ENCODE results near the gene ORAI3.

Gene ORAI3

DNA sequence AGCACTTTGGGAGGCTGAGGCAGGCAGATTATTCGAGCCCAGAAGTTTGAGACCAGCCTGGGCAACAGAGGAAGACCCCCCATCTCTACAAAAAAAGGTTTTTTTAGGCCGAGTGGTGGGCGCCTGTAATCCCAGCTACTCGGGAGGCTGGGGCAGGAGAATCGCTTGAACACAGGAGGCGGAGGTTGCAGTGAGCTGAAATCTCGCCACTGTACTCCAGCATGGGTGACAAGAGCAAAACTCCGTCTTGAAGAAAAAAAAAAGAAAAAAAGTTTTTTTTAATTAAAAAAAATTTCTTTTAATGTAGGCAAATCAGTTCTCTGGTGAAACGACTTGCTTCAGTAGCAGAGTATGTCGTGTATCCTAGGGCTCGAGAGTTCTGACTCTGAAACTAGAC lies 47.1 kb downstream of the ORAI3 start:
- Histone ChIP-seq H3K27ac (ENCODE audit: low read depth, low read length, severe bottlenecking) (no peak overlapping the region), H3K4me3 (ENCODE audit: extremely low read depth, insufficient read depth, low read length, poor library complexity, severe bottlenecking) (no peak overlapping the region), H3K4me1 (ENCODE audit: control insufficient read depth, insufficient read depth, low read length, poor library complexity, severe bottlenecking) (peaks cover 25% of the 10 kb centered on the region), H3K9me3 (ENCODE audit: control insufficient read depth, low read length) (no peaks in the 10 kb centered on the region), H3K36me3 (ENCODE audit: control insufficient read depth, insufficient read depth, low read length) (no peaks in the 10 kb centered on the region)
- 79 to 81% methylated on average over 10 of the region's 11 CpGs for WGBS, 2 experiments (ENCODE audit: insufficient coverage in 2 of 2)

- 28 to 38% methylated on average over 13 to 20 of the region's 23 CpGs for WGBS, 2 experiments (ENCODE audit: insufficient coverage in 2 of 2)
Measured at GRCh38 chr16:30996324-30996984, 47.6 kb downstream of the ORAI3 start.

DNA sequence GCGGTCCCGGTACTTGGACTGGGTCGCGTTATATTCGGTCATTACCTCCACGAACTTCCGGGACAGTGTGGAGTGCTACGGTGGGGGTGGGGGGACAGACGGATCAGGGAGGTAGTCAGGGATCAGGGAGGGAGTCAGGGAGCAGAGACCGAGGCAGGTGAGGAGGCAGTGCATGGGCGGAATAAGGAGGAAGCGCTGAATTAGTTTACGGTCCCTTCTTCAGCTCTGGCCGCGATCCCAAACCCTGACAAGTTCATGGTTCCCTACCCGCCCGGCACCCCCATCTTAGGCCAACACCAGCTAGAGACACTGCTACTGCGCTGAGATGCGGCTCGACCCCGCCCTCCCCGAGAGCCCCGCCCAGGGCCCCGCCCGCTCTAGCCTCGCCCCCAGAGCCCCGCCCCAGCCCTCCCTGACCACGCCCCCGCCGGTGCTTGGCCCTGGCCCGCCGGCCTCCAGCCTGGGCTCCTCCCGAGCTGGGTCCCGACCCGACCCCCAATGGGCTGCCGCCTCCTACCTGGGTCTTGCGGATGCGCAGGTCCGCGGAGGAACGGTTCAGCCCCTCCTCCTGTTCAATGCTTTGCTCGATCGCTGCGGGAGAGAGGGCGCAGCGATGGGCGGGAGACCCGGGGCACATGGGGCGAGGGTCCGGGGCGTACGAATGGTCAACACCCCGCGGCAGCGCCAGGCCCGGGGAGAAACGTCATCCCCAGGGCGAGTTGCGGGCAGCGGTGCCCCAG lies 48.3 kb downstream of the ORAI3 start:
- no peaks in the 10 kb centered on the region for H3K9me3 ChIP-seq (ENCODE audit: control insufficient read depth, low read length)
- H3K4me1 ChIP-seq (ENCODE audit: control insufficient read depth, insufficient read depth, low read length, poor library complexity, severe bottlenecking) = peaks cover 25% of the 10 kb centered on the region
- 3 to 6% methylated on average over 28 to 53 of the region's 60 CpGs for WGBS, 2 experiments (ENCODE audit: insufficient coverage in 2 of 2)
- peak overlapping the region; percentile 39 for H3K4me3 ChIP-seq (ENCODE audit: extremely low read depth, insufficient read depth, low read length, poor library complexity, severe bottlenecking)
- H3K36me3 ChIP-seq (ENCODE audit: control insufficient read depth, insufficient read depth, low read length) = no peaks in the 10 kb centered on the region
- peak overlapping the region; percentile 44 for H3K27ac ChIP-seq (ENCODE audit: low read depth, low read length, severe bottlenecking)

More at GRCh38 chr16:30996324-30996984, 47.6 kb downstream of the ORAI3 start:
- Histone ChIP-seq H3K9me3 (ENCODE audit: control insufficient read depth, low read length) (no peaks in the 10 kb centered on the region), H3K27ac (ENCODE audit: low read depth, low read length, severe bottlenecking) (no peak overlapping the region), H3K36me3 (ENCODE audit: control insufficient read depth, insufficient read depth, low read length) (no peaks in the 10 kb centered on the region), H3K4me3 (ENCODE audit: extremely low read depth, insufficient read depth, low read length, poor library complexity, severe bottlenecking) (peak overlapping the region; percentile 39), H3K4me1 (ENCODE audit: control insufficient read depth, insufficient read depth, low read length, poor library complexity, severe bottlenecking) (peaks cover 25% of the 10 kb centered on the region)

- Histone ChIP-seq H3K27ac (ENCODE audit: low read depth, low read length, severe bottlenecking) (peak overlapping the region; percentile 44), H3K4me3 (ENCODE audit: extremely low read depth, insufficient read depth, low read length, poor library complexity, severe bottlenecking) (peak overlapping the region; percentile 39)
- WGBS, 2 experiments (ENCODE audit: insufficient coverage in 2 of 2) = 40 to 58% methylated on average over 16 to 18 of the region's 21 CpGs
Measured at GRCh38 chr16:30997725-30998711, 49.1 kb downstream of the ORAI3 start.

GRCh38 chr16:30998852-30999761 lies 50.2 kb downstream of the ORAI3 start:
- 86 to 89% methylated on average over 4 to 6 of the region's 6 CpGs for WGBS, 2 experiments (ENCODE audit: insufficient coverage in 2 of 2)
- Histone ChIP-seq H3K36me3 (ENCODE audit: control insufficient read depth, insufficient read depth, low read length) (no peaks in the 10 kb centered on the region), H3K4me1 (ENCODE audit: control insufficient read depth, insufficient read depth, low read length, poor library complexity, severe bottlenecking) (peaks cover 21% of the 10 kb centered on the region), H3K9me3 (ENCODE audit: control insufficient read depth, low read length) (no peaks in the 10 kb centered on the region), H3K27ac (ENCODE audit: low read depth, low read length, severe bottlenecking) (peak overlapping the region; percentile 44), H3K4me3 (ENCODE audit: extremely low read depth, insufficient read depth, low read length, poor library complexity, severe bottlenecking) (no peak overlapping the region)

More at GRCh38 chr16:30997725-30998711, 49.1 kb downstream of the ORAI3 start:
- Histone ChIP-seq H3K36me3 (ENCODE audit: control insufficient read depth, insufficient read depth, low read length) (no peaks in the 10 kb centered on the region), H3K9me3 (ENCODE audit: control insufficient read depth, low read length) (no peaks in the 10 kb centered on the region), H3K4me1 (ENCODE audit: control insufficient read depth, insufficient read depth, low read length, poor library complexity, severe bottlenecking) (peaks cover 21% of the 10 kb centered on the region)

GRCh38 chr16:31000671-31001382 lies 52.0 kb downstream of the ORAI3 start:
- Histone ChIP-seq H3K4me3 (ENCODE audit: extremely low read depth, insufficient read depth, low read length, poor library complexity, severe bottlenecking) (no peak overlapping the region), H3K4me1 (ENCODE audit: control insufficient read depth, insufficient read depth, low read length, poor library complexity, severe bottlenecking) (peaks cover 21% of the 10 kb centered on the region), H3K36me3 (ENCODE audit: control insufficient read depth, insufficient read depth, low read length) (no peaks in the 10 kb centered on the region), H3K9me3 (ENCODE audit: control insufficient read depth, low read length) (no peaks in the 10 kb centered on the region), H3K27ac (ENCODE audit: low read depth, low read length, severe bottlenecking) (no peak overlapping the region)
- WGBS, 2 experiments (ENCODE audit: insufficient coverage in 2 of 2) = 94 to 96% methylated on average over 10 to 14 of the region's 19 CpGs

DNA sequence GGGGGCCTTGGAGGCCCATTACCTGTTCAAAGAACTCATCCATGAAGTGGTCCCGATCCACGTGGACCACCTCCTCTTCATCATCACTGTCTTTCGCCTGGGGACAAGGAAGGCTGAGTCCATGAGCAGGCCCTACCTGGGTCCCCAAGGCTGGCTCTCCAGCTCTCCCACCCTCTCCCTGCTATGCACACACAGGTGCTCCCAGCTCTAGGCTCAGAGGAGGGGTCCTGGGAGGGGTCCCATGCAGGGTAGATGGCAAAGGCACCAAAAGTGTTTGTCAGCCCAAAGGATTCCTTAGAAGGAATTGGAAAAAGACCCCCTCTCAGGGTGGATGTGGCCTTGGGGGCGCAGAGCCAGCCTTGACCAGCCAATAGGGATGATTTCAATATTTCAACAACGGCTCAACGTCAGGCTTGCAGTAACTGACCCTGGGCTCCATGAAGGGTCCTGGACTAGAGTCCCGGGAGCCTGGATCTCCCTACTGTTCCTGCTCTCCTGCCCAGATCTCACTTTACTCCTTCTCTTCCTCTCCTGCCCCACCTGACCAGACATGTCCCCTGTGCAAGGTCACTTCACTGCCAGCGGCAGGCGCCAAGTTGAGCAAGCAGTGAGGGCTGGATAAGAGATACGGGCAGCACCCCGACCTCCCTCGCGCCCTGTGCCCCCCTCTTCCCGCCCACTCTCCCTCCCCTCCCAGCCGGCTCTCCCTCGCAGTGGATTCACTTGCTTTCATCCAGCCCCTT lies 52.8 kb downstream of the ORAI3 start:
- H3K4me1 ChIP-seq (ENCODE audit: control insufficient read depth, insufficient read depth, low read length, poor library complexity, severe bottlenecking) = peaks cover 26% of the 10 kb centered on the region
- H3K27ac ChIP-seq (ENCODE audit: low read depth, low read length, severe bottlenecking) = no peak overlapping the region
- no peaks in the 10 kb centered on the region for H3K9me3 ChIP-seq (ENCODE audit: control insufficient read depth, low read length)
- H3K36me3 ChIP-seq (ENCODE audit: control insufficient read depth, insufficient read depth, low read length) = no peaks in the 10 kb centered on the region
- H3K4me3 ChIP-seq (ENCODE audit: extremely low read depth, insufficient read depth, low read length, poor library complexity, severe bottlenecking) = no peak overlapping the region
- WGBS, 2 experiments (ENCODE audit: insufficient coverage in 2 of 2) = 79 to 81% methylated on average over 12 to 15 of the region's 16 CpGs

DNA sequence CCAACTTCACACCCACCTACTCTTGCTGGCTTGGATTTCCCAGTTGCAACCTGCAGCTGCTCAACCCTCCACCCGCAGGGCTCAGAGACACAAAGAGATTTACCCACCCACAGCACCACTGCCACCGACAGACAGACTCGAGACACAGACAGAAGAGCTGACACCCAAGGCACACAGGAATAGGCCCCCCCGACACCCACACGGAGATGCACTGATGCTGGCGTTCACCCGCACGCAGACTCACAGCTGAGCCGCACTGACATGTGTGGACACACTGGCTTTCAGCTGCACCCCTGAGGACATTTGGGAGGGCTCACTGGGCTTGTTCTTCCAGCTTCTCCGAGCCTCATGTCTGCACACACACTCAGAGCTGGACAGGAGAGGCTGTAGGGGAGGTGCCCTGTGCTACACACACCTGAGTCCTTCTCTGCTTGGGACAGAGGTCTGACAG lies 53.4 kb downstream of the ORAI3 start:
- Histone ChIP-seq H3K27ac (ENCODE audit: low read depth, low read length, severe bottlenecking) (no peak overlapping the region), H3K4me1 (ENCODE audit: control insufficient read depth, insufficient read depth, low read length, poor library complexity, severe bottlenecking) (peaks cover 27% of the 10 kb centered on the region), H3K9me3 (ENCODE audit: control insufficient read depth, low read length) (no peaks in the 10 kb centered on the region), H3K4me3 (ENCODE audit: extremely low read depth, insufficient read depth, low read length, poor library complexity, severe bottlenecking) (no peak overlapping the region), H3K36me3 (ENCODE audit: control insufficient read depth, insufficient read depth, low read length) (no peaks in the 10 kb centered on the region)
- WGBS, 2 experiments (ENCODE audit: insufficient coverage in 2 of 2) = 87 to 94% methylated on average over 8 to 9 of the region's 10 CpGs

- 79 to 80% methylated on average over 8 to 9 of the region's 9 CpGs for WGBS, 2 experiments (ENCODE audit: insufficient coverage in 2 of 2)
- no peak overlapping the region for H3K4me3 ChIP-seq (ENCODE audit: extremely low read depth, insufficient read depth, low read length, poor library complexity, severe bottlenecking)
- H3K27ac ChIP-seq (ENCODE audit: low read depth, low read length, severe bottlenecking) = no peak overlapping the region
- no peaks in the 10 kb centered on the region for H3K9me3 ChIP-seq (ENCODE audit: control insufficient read depth, low read length)
- no peaks in the 10 kb centered on the region for H3K36me3 ChIP-seq (ENCODE audit: control insufficient read depth, insufficient read depth, low read length)
- H3K4me1 ChIP-seq (ENCODE audit: control insufficient read depth, insufficient read depth, low read length, poor library complexity, severe bottlenecking) = peaks cover 29% of the 10 kb centered on the region
Measured at GRCh38 chr16:31002862-31003341, 54.0 kb downstream of the ORAI3 start.
